Activated naive CD4-positive, alpha-beta T cell treated with anti-CD3 and anti-CD28 coated beads, Interleukin-2, amount 10 ng/mL, durations not matched to agents 5 hours and 36 hours (primary cell): ENCODE measurements around the gene TUBG1. TPM values are rescaled to one million over a fixed set of nuclear protein-coding genes. Genes with fewer than 3 reads are reported as not detected.

Experiments
- total RNA-seq, 2 experiments: library from RNA; stranded (reverse); gene quantifications; one replicate each; pipeline ENCODE4 v1.2.3, GENCODE V29; 2021

Gene TUBG1
- total RNA-seq, result 10 to 100 TPM; 37.6 to 39.0 TPM

DNA sequence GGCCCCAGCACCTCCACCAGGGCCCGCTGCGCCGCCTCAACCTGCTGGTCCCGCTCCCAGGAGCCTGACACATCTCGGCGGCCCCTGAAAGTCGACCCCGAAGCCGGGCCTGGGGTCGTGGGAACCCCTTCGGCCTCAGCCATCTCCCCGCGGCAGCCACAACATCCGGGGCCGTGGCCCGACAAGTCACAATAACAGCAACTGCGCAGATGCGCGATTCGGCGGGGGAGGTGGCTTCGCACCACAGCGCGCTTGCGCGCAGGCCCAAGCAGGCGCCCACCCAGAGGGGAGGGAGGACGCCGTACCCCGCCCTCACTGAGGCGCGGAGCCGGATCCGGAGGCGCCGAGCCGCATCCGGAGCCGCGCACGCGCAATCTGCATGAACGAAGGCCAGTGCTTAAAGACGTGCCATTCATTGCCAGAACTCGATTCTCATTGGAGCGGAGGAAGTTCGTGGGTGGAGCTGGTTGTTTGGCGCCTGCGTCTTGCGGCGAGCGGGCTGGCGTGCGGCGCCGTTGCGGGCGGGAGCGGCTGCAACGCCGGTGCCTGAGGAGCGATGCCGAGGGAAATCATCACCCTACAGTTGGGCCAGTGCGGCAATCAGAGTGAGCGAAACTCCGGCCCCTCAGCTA is at the start of gene TUBG1, which contains the start of gene RETREG3:
TSS of gene TUBG1 (plus strand) at position 502 of the 632 bp plus-strand sequence. CDS start at position 557, 55 bp downstream.
TSS of gene RETREG3 (minus strand) at position 193 of the 632 bp plus-strand sequence. CDS start at position 143, 50 bp downstream.

GRCh38 chr17:42561897-42562387 is 47.5 kb upstream of the TUBG1 start, which contains the start of gene COASY:
COASY (plus strand) TSS chr17:42562148; CDS start chr17:42562623, 475 bp downstream.

DNA sequence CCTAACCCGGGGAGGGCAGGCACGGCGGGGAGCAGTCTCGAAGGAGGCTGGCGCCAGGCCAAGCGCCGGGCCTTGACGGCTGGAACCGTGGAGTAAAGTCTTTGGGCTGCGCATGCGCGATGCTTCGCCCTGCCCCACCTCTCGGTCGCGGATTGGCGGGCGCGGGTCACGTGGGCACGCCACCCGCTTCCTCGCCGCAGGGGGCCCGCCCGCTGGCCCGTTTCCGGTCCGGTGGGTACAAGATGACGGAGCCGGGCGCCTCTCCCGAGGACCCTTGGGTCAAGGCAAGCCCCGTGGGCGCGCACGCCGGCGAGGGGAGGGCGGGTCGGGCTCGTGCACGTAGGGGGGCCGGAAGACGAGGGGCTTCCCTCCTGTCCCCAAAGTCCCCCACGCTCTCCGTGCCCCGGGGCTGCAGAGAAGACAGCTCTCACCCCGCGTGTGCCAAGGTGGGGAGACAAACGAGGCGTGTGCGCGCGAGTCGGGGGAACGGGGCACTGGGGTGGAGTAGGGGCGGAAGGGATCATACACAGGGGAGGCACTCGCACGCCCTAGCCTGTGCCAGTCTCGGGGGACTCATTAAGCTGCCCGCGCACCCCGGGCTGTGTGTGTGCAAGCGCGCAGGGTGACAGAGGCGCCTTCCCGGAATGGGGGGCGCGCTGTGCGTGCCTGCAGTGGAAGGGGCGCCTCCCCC is 42.5 kb upstream of the TUBG1 start, which contains the start of gene MLX:
TSS of gene MLX (plus strand) at position 218 of the 691 bp plus-strand sequence. CDS start at position 243, 25 bp downstream.

DNA sequence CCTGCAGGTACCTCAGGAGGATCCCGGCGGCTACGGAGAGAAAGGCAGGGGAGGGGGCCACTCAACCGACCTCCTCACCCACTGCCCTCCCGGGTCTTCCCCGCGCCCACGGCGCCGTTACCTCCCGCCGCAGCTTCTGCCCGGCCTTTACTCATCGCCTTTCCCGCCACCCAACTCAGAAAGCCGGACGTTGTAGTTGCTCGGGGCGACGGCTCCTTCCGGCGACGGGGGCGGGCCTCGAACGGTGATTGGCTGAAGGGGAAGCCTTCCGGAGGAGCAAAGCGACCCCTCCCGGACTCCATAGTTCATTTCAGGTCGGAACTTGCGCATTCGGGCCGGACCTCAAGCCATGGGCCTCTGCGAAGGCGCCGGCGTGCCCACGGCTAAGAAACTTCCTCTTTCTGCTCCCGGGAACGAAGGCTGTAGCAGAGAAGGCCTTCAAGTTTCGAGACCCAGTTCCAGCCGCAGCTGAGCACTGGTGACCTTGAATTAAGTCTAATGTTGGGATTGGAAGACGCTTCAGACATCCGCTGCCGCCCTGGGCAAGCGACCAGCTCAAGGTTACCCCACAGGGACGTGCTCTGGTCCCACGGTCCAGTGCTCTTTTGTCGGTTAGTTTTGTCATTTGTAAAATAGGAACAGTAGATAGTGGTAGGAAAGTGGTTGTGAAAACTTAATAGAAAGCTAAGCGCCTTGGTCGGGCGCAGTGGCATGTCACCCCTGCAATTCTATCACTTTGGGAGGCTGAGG is 31.8 kb upstream of the TUBG1 start, which contains the start of gene PSMC3IP:
TSS of gene PSMC3IP (minus strand) at position 198 of the 750 bp plus-strand sequence. CDS start at position 155, 43 bp downstream.

DNA sequence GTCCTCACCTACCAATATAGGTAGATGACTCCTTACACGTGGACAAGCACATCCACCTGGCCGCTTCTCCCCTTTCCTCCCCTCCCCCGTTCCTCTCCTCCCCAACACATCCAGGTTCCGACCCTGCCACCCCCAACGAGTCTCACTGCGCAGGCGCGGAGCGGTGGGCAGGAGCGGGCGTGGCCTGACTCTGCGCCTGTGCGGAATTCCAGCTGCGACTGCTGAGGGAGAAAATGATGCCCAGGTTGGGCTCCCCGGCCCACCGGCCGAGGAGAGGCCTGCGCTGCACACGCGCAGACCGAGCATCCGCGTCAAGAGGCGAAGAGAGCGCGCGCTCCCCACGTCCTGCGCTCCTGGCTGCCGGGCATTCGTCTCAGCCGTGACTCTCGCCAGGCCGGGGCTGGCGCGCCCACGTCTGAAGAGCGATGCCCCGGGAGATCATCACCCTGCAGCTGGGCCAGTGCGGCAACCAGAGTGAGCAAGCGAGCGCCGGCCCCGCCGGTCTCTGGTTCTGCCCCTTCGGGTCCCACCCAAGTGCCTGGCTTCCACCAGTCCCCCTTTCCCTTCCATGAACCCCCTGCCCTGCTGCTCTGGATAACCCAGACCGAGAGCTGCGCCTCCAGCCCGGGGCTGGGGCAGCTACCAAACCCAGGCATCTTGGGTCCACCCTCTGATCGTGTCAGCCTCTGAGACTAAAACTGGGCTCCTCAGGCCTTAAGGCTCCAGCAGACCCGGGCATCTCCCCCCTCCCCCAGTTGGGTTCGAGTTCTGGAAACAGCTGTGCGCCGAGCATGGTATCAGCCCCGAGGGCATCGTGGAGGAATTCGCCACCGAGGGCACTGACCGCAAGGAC is 49.8 kb downstream of the TUBG1 start, which contains the start of gene TUBG2:
TSS of gene TUBG2 (plus strand) at position 206 of the 853 bp plus-strand sequence. CDS start at position 426, 220 bp downstream.

Other genes starting within 250 kb of the TUBG1 start
- 100 to 1,000 TPM; 123 TPM for gene STAT3, start 221.2 kb upstream of the TUBG1 start, total RNA-seq
- 1 to 10 TPM; 1.4 TPM for gene CAVIN1, start 186.4 kb upstream of the TUBG1 start, total RNA-seq
- gene ATP6V0A1, start 150.8 kb upstream of the TUBG1 start, total RNA-seq, result 1 to 10 TPM; 6.6 to 8.0 TPM
- gene NAGLU, start 73.4 kb upstream of the TUBG1 start, total RNA-seq, result 10 to 100 TPM; 20.3 to 23.5 TPM
- under 1 TPM; 0.51 to 0.73 TPM for gene HSD17B1, start 56.8 kb upstream of the TUBG1 start, total RNA-seq
- 10 to 100 TPM; 69.8 to 70.7 TPM for gene COASY, start 47.5 kb upstream of the TUBG1 start, total RNA-seq
- gene MLX, start 42.6 kb upstream of the TUBG1 start, total RNA-seq, result 10 to 100 TPM; 54.4 to 61.3 TPM
- 10 to 100 TPM; 13.6 to 14.1 TPM for gene PSMC3IP, start 32.0 kb upstream of the TUBG1 start, total RNA-seq
- gene RETREG3, start 309 bp upstream of the TUBG1 start, total RNA-seq, result 10 to 100 TPM; 73.0 to 73.6 TPM
- 1 to 10 TPM; 8.5 to 8.8 TPM for gene TUBG2, start 49.6 kb downstream of the TUBG1 start, total RNA-seq
- gene PLEKHH3, start 67.3 kb downstream of the TUBG1 start, total RNA-seq, result 1 to 10 TPM; 1.6 TPM
- gene CCR10, start 72.2 kb downstream of the TUBG1 start, total RNA-seq, result under 1 TPM; 0.35 to 0.39 TPM
- gene CNTNAP1, start 72.8 kb downstream of the TUBG1 start, total RNA-seq, result 1 to 10 TPM; 1.5 TPM
- gene EZH1, start 135.4 kb downstream of the TUBG1 start, total RNA-seq, result 10 to 100 TPM; 56.2 to 66.4 TPM
- gene RAMP2, start 151.5 kb downstream of the TUBG1 start, total RNA-seq, result not detected
- gene VPS25, start 163.8 kb downstream of the TUBG1 start, total RNA-seq, result 10 to 100 TPM; 43.7 to 48.8 TPM
- under 1 TPM; 0.08 to 0.26 TPM for gene WNK4, start 170.9 kb downstream of the TUBG1 start, total RNA-seq
- 10 to 100 TPM; 37.4 to 40.4 TPM for gene COA3, start 189.0 kb downstream of the TUBG1 start, total RNA-seq
- gene CNTD1, start 189.2 kb downstream of the TUBG1 start, total RNA-seq, result under 1 TPM in 1 of 2 experiments, not detected in 1; 0.20 TPM
- gene BECN1, start 214.6 kb downstream of the TUBG1 start, total RNA-seq, result 10 to 100 TPM; 83.5 to 93.9 TPM
- gene PSME3, start 223.7 kb downstream of the TUBG1 start, total RNA-seq, result 10 to 100 TPM; 94.2 to 94.6 TPM
- gene AOC2, start 234.9 kb downstream of the TUBG1 start, total RNA-seq, result 1 to 10 TPM; 1.1 to 1.2 TPM
- under 1 TPM; 0.12 to 0.45 TPM for gene AOC3, start 241.5 kb downstream of the TUBG1 start, total RNA-seq